GM18868 (cell line): ENCODE measurements around the gene C12orf42.
A peak's percentile ranks its signal among the peaks of the same experiment; 100 is the strongest.

Experiments used
- ATAC-seq: cut with Tn5 transposase; IDR thresholded peaks from one replicate; pipeline ENCODE4 v1.9.1; 2021; ENCODE audit warnings: mild to moderate bottlenecking, moderate library complexity; ENCODE audit not compliant: unreplicated experiment

The C12orf42 gene

DNA sequence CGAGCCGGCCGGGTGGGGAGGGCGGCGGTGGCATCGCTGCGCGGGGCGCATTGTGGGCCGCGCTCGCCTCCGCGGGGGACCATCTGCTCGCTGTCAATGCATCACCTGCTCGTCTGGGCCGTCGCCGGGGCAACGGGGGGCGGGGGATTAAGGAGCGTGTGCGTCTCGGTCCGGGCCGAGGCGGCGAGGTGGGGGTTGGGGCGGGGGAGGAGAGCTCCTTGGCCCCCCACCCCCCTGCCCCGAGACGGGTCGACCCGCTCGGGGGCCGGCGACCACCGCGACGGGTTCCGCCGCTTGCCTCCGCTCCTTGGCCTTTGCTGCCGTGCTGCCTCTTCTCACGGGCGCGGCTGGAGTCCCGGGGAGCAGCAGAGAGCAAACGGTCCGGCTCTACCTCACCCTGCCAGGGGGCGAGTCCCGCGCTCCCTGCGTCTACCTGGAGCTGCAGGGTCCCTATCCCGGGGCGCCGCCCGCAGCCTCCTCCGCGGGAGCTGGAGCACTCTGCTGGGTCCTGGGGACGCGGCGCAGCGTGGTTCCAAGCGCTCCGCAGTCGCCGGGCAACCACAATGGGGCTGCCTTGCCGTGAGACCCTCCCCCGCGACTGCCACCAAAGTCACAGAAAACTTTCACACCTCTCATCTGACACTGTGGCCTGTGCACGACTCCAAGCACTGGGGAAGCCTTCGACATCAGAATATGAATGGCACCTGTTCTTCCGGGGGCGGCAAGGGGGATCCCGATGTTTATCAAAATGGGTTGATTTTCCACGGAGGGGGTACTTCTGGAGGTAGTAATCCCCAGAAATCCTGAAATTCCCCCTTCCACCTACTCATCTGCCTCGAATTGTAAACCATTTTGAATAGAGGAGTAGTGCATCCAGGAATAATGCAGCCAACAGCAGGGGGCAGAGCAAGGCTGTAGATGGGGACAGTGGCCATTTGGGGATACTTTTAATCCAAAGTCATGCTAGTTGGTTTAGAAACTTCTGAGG is at the start of gene C12orf42:
Gene C12orf42 (minus strand): TSS at position 500 of the 988 bp plus-strand sequence. CDS start 17,542 bp downstream, outside the sequence.
- ATAC-seq: peak; percentile 74

DNA sequence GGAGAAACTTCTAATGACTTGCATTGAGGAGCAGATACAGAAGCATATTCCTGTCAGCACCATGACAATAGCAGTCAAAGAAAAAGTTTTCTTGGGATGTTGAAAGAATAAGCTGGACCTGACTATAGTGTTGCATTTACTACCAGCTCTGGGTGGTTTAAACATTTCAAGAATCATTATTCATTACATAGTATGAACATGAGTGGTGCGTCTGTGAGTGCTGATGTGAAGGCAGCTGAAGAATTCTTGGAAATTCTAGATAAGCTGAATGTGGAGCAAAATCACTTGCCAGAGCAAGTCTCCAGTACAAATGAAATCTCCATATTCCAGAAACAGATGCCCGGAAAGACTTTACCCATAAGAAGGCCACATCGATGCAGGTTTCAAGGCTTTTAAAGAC is 46.3 kb upstream of the C12orf42 start:
- ATAC-seq: no peak

DNA sequence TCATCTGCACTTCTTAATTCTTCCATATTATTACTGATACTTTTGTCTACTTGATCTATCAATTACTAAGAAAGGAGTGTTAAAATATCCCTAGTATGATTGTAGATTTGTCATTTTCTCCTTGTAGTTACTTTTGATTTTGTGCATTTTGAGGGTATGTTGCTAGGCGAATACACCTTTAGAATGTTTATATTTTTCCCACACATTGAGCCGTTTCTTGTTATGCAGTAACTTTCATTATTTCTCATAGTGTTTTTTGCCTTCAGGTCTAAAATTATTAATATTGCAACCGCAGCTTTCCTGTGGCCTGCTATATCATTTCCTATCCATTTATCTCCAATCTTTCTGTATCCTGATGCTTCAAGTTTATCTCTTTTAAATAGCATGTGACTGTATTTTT is 44.6 kb upstream of the C12orf42 start:
- ATAC-seq: no peak

DNA sequence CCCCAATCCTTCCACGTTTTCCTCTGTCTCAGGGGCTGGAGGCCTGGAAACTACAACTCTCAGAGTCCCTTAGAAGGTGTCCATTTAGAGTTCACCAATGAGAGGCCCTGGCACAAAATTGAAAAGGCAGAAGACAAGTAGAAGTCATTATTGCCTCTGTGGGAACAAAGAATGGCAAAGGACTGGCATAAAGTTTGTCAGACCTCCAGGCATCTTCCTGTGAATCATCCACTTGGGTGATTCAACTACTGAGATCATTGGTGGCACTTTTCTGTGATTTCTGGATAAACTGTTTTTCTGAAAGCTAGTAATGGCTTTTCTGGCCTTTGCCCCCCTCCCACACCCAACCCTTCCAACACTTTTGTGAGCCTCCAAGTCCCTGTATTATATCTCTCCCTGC is 42.6 kb upstream of the C12orf42 start:
- ATAC-seq: no peak

DNA sequence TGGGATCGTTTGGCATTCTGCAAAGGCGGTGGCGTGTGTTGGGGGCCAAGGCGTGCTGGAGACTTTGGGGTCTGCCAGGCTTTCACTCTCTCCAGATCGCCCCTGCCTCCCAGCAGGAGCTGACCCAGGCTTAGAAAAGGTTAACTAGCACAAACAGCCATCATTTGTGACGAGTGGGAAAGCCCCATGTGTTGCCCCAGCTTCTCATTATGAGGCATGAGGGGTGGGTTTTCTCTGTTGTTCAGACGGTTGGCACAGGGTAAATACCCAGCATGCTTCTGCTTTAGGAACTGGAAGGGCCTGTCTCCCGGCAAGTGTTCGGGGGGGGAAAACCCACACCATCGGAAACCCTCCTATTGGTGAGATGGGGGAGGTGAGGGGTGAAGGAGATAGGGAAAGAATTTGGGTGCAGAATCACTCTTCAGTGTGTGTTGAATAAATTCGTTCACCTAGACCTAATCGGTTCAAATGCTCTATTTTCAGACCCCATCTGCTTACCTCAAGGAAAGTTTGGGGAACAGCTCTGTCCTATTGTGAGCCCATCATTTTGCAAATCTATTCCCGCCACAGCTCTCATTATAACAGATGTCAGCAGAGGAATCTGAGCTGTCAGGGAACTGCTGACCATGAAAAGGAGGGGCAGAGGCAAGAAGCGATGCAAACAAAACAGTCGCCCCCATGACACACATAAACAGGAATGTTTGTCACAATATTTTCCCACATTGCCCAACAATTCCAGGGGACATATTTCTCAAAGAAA is 34.7 kb upstream of the C12orf42 start:
- peak; percentile 79 for ATAC-seq

DNA sequence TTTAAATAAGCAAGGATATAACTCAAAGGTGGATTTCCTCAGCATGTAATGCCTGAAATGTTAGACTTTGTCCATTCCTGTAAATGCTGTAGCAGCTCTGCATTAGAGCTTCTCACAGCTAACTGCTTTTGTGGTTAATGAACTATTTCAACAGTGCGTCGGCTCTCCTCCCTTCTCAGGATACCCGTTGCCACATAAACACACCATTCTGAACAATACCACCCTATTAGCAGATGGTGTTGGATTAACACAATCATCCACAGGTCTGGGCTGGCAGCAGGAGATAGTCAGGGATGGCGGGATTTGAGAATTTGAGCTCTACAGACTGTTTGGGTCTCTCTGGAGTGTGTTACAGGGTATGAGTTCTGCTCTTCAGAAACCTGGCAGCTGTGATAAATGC is 33.5 kb upstream of the C12orf42 start:
- ATAC-seq: no peak

DNA sequence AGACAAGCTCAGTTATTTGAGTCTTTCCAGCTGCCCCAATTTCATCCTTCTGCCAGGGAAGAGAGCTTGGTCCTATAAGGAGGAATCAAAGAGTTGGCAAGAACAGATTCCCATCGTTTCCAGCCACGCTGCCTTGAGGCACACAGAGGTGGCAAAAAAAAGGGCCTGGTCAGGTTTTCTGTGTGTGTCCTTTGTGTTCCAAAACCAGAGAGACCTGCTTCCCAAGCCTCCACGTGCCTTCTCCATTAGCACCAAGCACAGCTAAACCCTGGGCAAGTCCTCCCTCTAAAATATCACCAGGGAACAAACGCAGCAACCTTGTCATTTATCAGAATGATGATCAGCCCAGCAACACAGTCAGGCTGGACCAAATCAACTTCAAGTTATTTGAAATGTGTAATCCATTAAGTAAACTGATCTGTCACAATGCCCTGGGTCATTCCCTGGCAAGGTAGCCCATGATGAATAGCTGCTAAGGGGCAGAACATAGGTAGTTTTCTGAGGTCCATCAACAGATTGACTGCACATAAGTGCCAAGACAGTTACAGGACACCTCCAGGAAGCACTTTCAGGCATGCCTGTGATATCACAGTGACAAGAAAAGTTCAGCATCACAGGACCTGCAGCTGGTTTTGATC is 28.6 kb upstream of the C12orf42 start:
- no peak for ATAC-seq

DNA sequence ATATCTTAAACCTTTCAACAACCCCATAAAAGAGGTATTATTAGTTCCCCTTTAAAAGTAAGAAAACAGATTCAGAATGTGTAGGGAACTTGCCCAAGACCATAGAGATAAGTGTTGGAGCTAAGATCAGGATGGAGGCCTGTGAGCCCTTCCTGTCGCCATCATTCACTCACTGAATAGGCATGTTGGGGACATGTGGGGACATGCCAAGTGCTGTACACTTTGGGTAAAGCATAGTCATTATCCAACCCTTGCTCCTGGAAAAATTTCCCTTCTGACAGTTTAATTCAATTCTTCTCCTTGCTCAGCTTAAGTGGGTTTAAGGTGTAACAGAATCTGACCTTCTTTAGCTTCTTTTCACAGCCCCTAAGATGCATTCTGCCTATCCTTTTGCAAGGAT is 28.0 kb upstream of the C12orf42 start:
- ATAC-seq: no peak

DNA sequence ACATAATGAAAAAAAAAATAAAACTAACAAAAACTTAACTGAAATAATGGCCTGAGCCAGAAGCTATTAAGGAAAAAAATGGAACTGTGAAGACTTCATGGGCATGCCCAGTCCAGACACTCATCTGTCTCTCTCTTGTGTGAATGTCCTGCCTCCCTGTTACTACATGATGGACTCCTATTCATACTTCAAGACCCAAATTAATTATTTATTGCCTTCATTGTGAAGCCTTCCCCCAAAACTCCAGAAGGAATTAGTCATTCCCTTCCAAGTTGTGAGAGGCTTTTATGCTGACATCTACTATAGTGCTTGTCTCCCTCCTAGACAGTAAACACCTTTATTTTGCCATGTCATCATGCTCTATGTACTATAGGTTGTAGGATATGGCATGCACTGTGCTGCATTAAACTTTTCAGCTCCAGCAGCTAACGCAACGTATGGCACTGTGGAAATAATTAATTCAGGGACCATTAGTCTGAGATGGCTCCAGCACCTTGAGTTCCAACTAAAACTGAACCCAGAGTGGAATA is 25.0 kb upstream of the C12orf42 start:
- no peak for ATAC-seq

DNA sequence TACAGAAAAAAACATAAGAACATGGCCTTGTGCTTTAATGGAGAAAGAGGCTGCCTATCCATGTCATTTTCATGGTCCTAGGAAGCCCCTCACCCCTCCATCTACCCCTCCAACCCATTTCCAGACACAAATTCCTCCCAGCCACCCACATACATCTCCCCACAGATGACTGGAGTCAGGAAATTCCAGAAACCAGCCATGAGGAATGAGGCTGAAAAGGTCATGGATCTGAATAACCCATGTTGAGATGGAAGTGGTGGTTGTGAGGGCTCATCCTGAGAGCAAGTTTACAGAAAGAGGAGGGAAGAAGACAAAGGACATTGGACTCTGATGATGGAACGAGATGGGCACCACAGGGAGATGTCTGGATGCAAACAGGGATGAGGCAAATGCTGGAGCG is 23.9 kb upstream of the C12orf42 start:
- no peak for ATAC-seq

DNA sequence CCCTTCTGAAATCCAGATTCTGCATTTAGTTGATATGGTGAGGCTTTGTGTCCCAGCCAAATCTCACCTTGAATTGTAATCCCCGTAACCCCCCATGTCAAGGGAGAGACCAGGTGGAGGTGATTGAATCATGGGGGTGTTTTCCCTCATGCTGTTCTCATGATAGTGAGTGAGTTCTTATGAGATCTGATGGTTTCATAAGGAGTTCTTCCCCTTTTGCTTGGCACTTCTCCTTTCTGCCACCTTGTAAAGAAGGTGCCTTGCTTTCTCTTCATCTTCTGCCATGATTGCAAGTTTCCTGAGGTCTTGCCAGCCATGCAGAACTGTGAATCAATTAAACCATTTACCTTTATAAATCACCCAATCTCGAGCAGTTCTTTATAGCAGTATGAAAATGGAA is 23.1 kb upstream of the C12orf42 start:
- ATAC-seq: no peak

DNA sequence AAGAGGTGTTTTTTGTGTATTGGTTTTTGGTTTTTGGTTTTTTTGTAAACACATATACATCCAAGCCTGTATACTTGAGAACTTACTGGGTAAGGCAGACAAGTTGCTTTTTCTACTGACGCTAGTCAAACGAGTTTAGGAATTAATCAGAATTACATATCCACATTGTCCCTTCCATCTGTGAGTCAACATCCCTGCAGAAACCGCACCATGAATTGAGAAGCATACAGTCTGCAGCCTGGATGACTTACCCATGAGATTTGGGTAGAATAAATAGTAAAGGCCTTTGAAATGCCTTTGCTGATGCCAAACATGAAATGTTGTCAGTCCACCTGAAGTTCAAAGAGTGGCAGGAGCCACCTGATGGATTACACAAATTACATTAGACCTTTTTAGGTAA is 21.4 kb upstream of the C12orf42 start:
- ATAC-seq: no peak

DNA sequence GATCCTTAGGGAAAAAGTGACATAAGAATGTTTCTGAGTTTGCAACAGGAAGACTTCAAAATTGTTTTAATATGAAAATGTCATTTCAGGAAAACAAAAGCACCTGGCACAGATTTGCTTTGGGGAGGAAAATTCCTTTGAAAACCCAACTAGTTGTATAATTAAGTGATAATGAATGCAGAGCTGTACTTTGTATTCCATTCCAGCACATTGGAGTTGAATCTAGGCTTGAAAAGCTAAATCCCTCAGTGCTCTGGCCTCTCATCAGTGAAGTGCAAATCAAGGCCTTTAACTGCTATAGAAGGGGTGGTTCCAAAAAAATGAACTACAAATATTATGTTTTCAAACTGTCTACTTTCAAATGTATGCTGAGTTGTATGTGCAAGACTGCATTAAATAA is 19.6 kb upstream of the C12orf42 start:
- ATAC-seq: no peak

DNA sequence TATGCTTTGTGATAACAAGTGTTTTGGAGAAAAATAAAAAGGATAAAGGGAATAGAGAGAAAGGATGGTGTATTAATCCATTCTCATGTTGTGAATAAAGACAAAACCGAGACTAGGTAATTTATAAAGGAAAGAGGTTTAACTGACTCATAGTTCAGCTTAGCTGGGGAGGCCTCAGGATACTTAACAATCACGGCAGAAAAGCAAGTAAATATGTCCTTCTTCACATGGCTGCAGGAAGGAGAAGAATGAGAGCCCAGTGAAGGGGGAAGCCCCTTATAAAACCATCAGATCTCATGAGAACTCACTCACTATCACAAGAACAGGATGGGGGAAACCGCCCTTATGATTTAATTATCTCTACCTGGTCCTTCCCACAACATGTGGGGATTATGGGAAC is 18.1 kb upstream of the C12orf42 start:
- ATAC-seq: no peak

DNA sequence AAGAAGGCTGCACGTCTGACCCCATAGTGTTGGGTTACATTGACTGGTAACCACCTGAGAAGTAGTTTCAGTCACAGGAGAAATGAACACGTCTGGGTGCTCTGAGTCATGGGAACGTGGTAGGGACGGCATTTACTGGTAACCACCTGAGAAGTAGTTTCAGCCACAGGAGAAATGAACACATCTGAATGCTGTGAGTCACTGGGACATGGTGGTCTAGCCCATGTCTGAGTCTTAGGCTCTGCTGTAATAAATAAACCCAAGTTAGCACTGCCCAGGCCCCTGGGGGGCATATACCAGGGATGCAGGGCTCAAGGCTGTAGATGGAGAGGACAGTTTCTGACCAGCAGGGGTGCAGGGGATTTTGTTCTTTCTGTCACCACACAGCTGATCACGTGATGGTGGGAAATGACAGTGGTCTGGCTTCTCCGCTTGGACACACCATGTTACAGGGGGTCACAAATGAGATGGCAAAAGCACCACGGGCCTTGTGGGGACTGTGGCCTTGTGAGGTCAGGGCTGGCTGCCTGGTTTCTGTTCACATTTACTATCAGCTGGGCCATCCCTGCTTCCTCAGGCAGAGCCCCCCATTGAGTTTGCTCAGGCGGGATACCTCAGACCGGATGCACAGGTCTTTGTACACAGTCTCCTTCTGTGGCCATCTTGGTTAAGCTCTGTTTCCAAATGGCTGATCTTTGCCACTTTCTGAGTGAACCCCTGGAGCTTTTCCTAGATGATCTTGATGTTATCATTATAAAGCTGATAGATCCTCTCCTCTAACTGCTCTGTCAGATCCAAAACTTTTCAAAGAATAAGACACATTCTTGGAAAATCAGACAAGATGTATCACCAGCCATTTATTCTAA is 9.8 kb upstream of the C12orf42 start:
- ATAC-seq: peak; percentile 97

DNA sequence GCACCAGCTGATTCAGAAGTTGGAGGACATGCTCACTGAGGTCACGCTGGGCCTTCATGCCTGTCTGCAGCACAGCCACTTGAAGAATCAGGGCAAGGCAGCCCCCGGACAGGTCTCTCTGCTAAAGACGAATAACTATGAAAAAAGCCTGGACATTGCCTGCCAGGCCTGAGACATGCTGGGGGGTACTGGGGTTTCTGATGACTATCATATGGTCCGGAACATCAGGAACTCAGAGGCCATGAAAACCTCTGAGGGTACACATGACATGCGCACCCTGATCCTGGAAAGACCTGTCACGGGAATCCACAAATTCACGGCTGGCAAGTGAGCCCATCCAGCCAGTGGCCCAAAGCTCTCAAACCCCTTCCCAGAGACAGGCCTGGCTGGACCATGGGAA is 8.8 kb upstream of the C12orf42 start:
- ATAC-seq: no peak

DNA sequence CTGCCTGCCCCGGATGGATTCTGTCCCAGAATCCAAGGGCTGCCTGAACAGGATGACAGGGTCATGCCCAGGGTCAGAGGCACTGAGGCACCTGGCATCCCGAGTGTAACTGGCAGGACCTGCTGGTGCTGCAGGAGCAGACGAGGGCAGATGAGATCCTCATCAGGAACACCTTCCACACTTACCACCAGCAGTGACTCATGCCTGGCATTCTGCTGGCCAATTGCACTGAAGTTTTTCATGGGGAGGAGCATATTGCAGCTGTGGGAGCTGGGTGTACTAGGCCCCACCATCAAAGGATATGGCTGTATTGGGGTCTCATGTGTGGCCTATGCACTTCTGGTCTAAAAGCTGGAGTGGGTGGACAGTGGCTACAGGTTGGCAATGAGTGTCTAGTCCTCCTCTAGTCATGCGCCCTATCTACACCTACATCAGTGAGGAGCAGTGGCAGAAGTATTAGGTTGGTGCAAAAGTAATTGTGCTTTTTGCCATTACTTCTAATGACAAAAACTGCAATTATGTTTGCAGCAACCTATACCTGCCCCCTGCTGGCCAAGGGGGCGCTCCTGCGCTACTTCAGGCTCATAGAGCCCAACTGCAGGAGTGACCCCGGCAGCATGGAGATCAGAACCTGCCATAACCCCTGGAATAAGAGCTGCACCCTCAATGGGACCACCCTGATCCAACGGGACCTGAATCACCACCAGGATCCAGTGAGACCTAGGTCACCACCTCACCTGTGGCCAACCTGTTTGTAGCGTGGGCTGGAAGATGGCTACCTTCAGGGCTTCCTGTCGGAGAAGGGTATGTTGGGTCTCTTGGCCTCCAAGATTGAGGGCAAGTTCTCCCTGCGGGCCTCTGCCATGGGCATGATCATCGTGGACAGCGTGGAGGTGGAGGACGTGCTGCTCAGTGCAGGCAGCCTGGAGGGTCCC is 8.0 kb upstream of the C12orf42 start:
- ATAC-seq: no peak

DNA sequence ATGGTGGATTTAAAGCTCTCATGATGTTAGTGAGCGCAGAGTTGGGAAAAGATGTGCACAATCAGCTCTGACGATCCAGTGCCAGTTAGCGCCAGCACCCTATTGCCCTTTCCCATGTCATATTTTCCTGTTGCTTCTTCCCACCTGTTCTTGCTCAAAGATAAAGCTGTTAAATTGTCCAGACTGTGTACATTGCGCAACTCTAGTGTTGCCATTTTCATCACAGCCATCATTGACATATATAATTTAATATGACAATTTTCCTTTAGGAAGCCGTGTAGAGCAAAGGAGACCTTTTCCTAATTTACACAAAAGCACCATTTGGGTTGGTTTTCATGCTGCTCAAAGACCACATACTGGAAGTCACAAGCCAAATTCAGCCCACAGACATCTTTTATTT is 5.7 kb upstream of the C12orf42 start:
- ATAC-seq: no peak

DNA sequence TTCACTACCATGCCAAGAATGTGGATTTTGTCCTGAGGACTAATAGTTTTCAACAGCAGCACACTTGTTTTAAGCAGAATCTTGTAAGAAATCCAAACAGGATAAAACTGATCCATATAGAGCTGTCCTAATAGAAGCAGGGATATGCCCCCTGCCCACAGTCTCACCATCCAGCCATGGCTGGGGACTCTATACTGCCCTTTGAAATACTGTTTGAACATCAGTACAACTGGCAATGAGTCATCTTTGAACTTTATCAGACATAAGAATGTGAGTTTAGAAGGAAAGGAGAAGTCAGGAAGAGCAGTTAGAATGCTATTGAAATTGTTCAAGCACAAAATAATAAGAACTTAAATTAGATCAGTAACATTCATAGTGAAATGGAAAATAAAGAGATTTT is 3.8 kb upstream of the C12orf42 start:
- no peak for ATAC-seq
